Measurements from ENCODE around the gene EIF4E. TPM values are rescaled to one million over a fixed set of nuclear protein-coding genes. Genes with fewer than 3 reads are reported as not detected.
"Not testable (repeated sequence)": the region's sequence is repeated elsewhere in the genome, so short reads cannot be mapped to it uniquely, and the experiment has no call there.

EIF4E gene
- polyA plus RNA-seq, 1 donor from 2014 or later: 189 TPM

- Histone ChIP-seq H3F3A (ENCODE audit: insufficient read depth, low read length, poor library complexity, severe bottlenecking) (no peaks in the 10 kb centered on the region), H3K9me3 (ENCODE audit: low read length) (no peaks in the 10 kb centered on the region), H4K20me1 (ENCODE audit: insufficient read depth) (no peaks in the 10 kb centered on the region), H3K36me3 (ENCODE audit: insufficient read depth, low read length) (peaks cover 6% of the 10 kb centered on the region), H3K4me2 (ENCODE audit: low read length) (no peak overlapping the region), H2AFZ (ENCODE audit: low read depth, low read length) (no peak overlapping the region), H3K79me2 (replicated peaks; ENCODE audit: insufficient read depth, low read length) (no peaks in the 10 kb centered on the region), H3K9me2 (ENCODE audit: insufficient read depth, low read length) (no peaks in the 10 kb centered on the region), H3K27me3 (ENCODE audit: insufficient read depth, low read depth, low read length) (no peaks in the 10 kb centered on the region), H3K9ac (ENCODE audit: low read length) (no peak overlapping the region), H3K27ac (ENCODE audit: low read length) (no peak overlapping the region), H3K4me3 (ENCODE audit: low read length) (no peak overlapping the region)
- TF ChIP-seq RAD21 (conservative IDR thresholded peaks at IDR 0.05): no peak
- no peak for TF ChIP-seq MXI1 (conservative IDR thresholded peaks at IDR 0.05; ENCODE audit: poor library complexity, severe bottlenecking)
- TF ChIP-seq TAF1 (IDR thresholded peaks at IDR 0.05; ENCODE audit: low read depth): no peak
Measured at GRCh38 chr4:98879515-98879914, 49.4 kb downstream of the EIF4E start.

GRCh38 chr4:98873059-98873458 is 55.9 kb downstream of the EIF4E start:
- Histone ChIP-seq H4K20me1 (ENCODE audit: insufficient read depth) (no peaks in the 10 kb centered on the region), H3K79me2 (replicated peaks; ENCODE audit: insufficient read depth, low read length) (no peaks in the 10 kb centered on the region), H3F3A (ENCODE audit: insufficient read depth, low read length, poor library complexity, severe bottlenecking) (no peaks in the 10 kb centered on the region), H3K4me3 (ENCODE audit: low read length) (no peak overlapping the region), H3K36me3 (ENCODE audit: insufficient read depth, low read length) (no peaks in the 10 kb centered on the region), H3K9me3 (ENCODE audit: low read length) (no peaks in the 10 kb centered on the region), H3K27ac (ENCODE audit: low read length) (no peak overlapping the region), H3K9ac (ENCODE audit: low read length) (no peak overlapping the region), H3K27me3 (ENCODE audit: insufficient read depth, low read depth, low read length) (no peaks in the 10 kb centered on the region), H3K4me2 (ENCODE audit: low read length) (no peak overlapping the region), H2AFZ (ENCODE audit: low read depth, low read length) (no peak overlapping the region), H3K9me2 (ENCODE audit: insufficient read depth, low read length) (no peaks in the 10 kb centered on the region)
- TF ChIP-seq POLR2AphosphoS5 (IDR thresholded peaks at IDR 0.05) (no peak), CTCF (IDR thresholded peaks at IDR 0.05; ENCODE audit: poor library complexity, severe bottlenecking) (no peak), RAD21 (conservative IDR thresholded peaks at IDR 0.05) (no peak), SMC3 (conservative IDR thresholded peaks at IDR 0.05; ENCODE audit: poor library complexity) (no peak), MXI1 (conservative IDR thresholded peaks at IDR 0.05; ENCODE audit: poor library complexity, severe bottlenecking) (no peak), REST (IDR thresholded peaks at IDR 0.05; ENCODE audit: borderline replicate concordance) (no peak), TAF1 (IDR thresholded peaks at IDR 0.05; ENCODE audit: low read depth) (no peak), EZH2 (IDR thresholded peaks at IDR 0.05; ENCODE audit: borderline replicate concordance, insufficient read depth, low read length, poor library complexity, severe bottlenecking) (no peak), EP300 (conservative IDR thresholded peaks at IDR 0.05; ENCODE audit: poor library complexity, severe bottlenecking) (no peak)

DNA sequence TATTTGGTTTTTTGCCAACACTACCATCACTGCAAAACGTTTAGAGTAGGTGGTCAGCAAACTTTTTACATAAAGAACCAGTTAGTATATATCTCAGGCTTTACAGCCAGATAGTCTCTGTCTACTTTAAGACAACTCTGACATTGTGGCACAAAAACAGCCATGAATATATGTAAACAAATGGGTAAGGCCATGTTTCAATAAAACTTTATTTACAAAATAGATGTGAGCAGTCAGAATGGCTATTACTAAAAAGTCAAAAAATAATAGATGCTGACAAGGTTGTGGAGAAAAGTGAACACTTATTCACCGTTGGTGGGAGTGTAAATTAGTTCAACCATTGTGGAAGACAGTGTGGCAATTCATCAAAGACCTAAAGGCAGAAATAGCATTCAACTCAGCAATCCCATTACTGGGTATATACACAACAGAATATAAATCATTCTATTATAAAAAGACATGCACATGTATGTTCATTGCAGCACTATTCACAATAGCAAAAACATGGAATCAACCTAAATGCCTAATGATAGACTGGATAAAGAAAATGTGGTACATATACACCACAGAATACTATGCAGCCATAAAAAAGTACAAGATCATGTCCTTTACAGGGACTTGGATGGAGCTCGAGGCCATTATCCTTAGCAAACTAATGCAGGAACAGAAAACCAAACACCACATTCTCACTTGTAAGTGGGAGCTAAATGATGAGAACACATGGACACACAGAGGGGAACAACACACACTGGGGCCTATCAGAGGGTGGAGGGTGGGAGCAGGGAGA is 56.6 kb downstream of the EIF4E start:
- not testable (repeated sequence) for H3K4me2 ChIP-seq (ENCODE audit: low read length); H4K20me1 ChIP-seq (ENCODE audit: insufficient read depth); H3K27ac ChIP-seq (ENCODE audit: low read length); H3F3A ChIP-seq (ENCODE audit: insufficient read depth, low read length, poor library complexity, severe bottlenecking); H3K4me3 ChIP-seq (ENCODE audit: low read length); H3K36me3 ChIP-seq (ENCODE audit: insufficient read depth, low read length); H2AFZ ChIP-seq (ENCODE audit: low read depth, low read length); H3K9ac ChIP-seq (ENCODE audit: low read length); H3K9me3 ChIP-seq (ENCODE audit: low read length); H3K79me2 ChIP-seq (replicated peaks; ENCODE audit: insufficient read depth, low read length); H3K9me2 ChIP-seq (ENCODE audit: insufficient read depth, low read length); H3K27me3 ChIP-seq (ENCODE audit: insufficient read depth, low read depth, low read length)
